Measurements from ENCODE around the gene KLHL3. TPM values are rescaled to one million over a fixed set of nuclear protein-coding genes. Genes with fewer than 3 reads are reported as not detected.
A peak's percentile ranks its signal among the peaks of the same experiment; 100 is the strongest.

The KLHL3 gene
- total RNA-seq, 1 donor from 2014 or later, result 8.9 TPM

DNA sequence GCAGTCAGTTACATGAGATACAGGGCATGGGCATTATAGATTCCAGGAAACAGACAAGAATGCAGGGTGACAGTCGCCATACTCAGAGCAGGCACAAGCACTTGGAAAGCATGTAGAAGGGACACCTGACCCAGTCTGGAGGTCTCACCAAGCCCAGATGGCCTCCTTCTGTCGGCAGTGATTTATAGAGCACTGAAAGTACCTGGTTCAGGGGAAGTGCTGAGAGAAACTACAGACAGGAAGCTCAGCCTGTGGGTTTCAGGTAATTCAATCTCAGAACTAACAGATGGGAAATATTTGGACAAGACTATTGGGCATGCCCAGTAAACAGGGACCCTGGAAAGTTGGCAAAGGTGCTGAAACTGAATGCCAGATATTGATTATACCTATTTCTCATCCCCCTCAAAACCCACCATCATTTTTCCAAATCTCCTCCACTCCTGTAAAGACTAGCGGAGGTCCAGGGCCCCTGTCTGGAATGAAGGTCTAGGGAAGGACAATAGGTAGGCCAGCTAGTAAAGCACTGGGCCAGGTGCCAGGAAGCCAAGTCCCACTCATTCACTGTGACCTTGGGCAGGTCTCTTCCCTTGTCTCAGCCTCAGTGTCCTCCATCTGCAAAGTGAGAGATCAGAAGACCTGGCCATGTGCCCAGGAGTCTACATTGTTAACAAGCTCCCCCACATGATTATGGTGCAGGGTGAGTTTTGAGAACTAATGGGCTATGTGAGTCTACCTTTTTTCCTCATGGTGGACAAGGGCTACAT is 26.9 kb downstream of the KLHL3 start:
- Histone ChIP-seq H3K79me2 (ENCODE audit: insufficient read depth, low read length) (no peaks in the 10 kb centered on the region), H4K20me1 (ENCODE audit: insufficient read depth, low read length) (no peaks in the 10 kb centered on the region), H3K9me3 (ENCODE audit: insufficient read depth, low read depth, low read length) (no peaks in the 10 kb centered on the region), H3K9ac (ENCODE audit: low read length) (no peak overlapping the region), H3K36me3 (ENCODE audit: insufficient read depth, low read length) (no peaks in the 10 kb centered on the region), H2AFZ (ENCODE audit: low read depth, low read length) (no peak overlapping the region), H3K4me2 (ENCODE audit: low read length) (no peak overlapping the region), H3K27me3 (ENCODE audit: insufficient read depth, low read length) (no peaks in the 10 kb centered on the region), H3K4me3 (ENCODE audit: insufficient read depth, low read depth, low read length) (no peak overlapping the region), H3K27ac (ENCODE audit: low read depth, low read length) (no peak overlapping the region), H3K4me1 (ENCODE audit: insufficient read depth, low read length) (no peaks in the 10 kb centered on the region)
- Mint-ChIP-seq H3K4me3 (ENCODE audit: unreplicated experiment) (no peak overlapping the region), H3K4me1 (ENCODE audit: low read depth, unreplicated experiment) (peaks cover 19% of the 10 kb centered on the region), H3K27me3 (ENCODE audit: low read depth, unreplicated experiment) (no peaks in the 10 kb centered on the region), H3K9me3 (ENCODE audit: unreplicated experiment) (peaks cover 5% of the 10 kb centered on the region), H3K36me3 (ENCODE audit: low read depth, unreplicated experiment) (peaks cover 28% of the 10 kb centered on the region), H3K27ac (ENCODE audit: unreplicated experiment) (no peak overlapping the region)
- FAIRE-seq (no peak), DNase-seq (ENCODE audit: low read depth) (no peak)
- no peak for TF ChIP-seq EZH2 (IDR thresholded peaks at IDR 0.05; ENCODE audit: insufficient read depth, low read length)
- TF ChIP-seq, protein P1, sequence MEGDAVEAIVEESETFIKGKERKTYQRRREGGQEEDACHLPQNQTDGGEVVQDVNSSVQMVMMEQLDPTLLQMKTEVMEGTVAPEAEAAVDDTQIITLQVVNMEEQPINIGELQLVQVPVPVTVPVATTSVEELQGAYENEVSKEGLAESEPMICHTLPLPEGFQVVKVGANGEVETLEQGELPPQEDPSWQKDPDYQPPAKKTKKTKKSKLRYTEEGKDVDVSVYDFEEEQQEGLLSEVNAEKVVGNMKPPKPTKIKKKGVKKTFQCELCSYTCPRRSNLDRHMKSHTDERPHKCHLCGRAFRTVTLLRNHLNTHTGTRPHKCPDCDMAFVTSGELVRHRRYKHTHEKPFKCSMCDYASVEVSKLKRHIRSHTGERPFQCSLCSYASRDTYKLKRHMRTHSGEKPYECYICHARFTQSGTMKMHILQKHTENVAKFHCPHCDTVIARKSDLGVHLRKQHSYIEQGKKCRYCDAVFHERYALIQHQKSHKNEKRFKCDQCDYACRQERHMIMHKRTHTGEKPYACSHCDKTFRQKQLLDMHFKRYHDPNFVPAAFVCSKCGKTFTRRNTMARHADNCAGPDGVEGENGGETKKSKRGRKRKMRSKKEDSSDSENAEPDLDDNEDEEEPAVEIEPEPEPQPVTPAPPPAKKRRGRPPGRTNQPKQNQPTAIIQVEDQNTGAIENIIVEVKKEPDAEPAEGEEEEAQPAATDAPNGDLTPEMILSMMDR (IDR thresholded peaks at IDR 0.05; ENCODE audit: insufficient read depth, low read depth, low read length), result no peak

DNA sequence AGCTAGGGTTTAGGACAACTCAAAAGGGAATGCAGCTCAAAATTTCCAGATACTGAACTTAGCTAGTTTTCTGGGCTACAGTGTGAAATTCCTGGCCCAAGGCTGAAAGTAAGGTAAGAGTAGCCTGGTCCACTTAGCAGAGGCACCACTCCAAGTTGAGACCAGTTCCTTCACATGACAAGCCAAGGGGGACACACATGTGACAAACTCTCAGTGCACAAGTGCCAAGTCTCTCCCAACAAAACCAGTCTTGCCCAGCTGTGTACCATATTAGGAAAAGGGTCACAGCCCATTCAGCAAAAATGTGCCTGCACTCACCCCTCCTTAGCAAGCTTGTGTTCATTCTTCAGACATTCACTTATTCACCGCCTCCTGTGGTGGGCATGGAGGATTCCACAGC is 27.8 kb downstream of the KLHL3 start:
- Histone ChIP-seq H3K36me3 (ENCODE audit: insufficient read depth, low read length) (no peaks in the 10 kb centered on the region), H3K4me3 (ENCODE audit: insufficient read depth, low read depth, low read length) (no peak overlapping the region), H3K9me3 (ENCODE audit: insufficient read depth, low read depth, low read length) (no peaks in the 10 kb centered on the region), H2AFZ (ENCODE audit: low read depth, low read length) (no peak overlapping the region), H3K79me2 (ENCODE audit: insufficient read depth, low read length) (no peaks in the 10 kb centered on the region), H3K4me1 (ENCODE audit: insufficient read depth, low read length) (no peaks in the 10 kb centered on the region), H3K9ac (ENCODE audit: low read length) (no peak overlapping the region), H4K20me1 (ENCODE audit: insufficient read depth, low read length) (no peaks in the 10 kb centered on the region), H3K27me3 (ENCODE audit: insufficient read depth, low read length) (no peaks in the 10 kb centered on the region), H3K4me2 (ENCODE audit: low read length) (no peak overlapping the region), H3K27ac (ENCODE audit: low read depth, low read length) (no peak overlapping the region)
- peaks cover 5% of the 10 kb centered on the region for H3K9me3 Mint-ChIP-seq (ENCODE audit: unreplicated experiment)
- H3K4me3 Mint-ChIP-seq (ENCODE audit: unreplicated experiment), result no peak overlapping the region
- H3K4me1 Mint-ChIP-seq (ENCODE audit: low read depth, unreplicated experiment), result peaks cover 19% of the 10 kb centered on the region
- FAIRE-seq (no peak), DNase-seq (ENCODE audit: low read depth) (no peak)
- H3K36me3 Mint-ChIP-seq (ENCODE audit: low read depth, unreplicated experiment), result peaks cover 28% of the 10 kb centered on the region
- H3K27me3 Mint-ChIP-seq (ENCODE audit: low read depth, unreplicated experiment), result no peaks in the 10 kb centered on the region
- TF ChIP-seq, protein P1 (IDR thresholded peaks at IDR 0.05; ENCODE audit: insufficient read depth, low read depth, low read length), result no peak
- TF ChIP-seq EZH2 (IDR thresholded peaks at IDR 0.05; ENCODE audit: insufficient read depth, low read length), result no peak
- no peak overlapping the region for H3K27ac Mint-ChIP-seq (ENCODE audit: unreplicated experiment)

DNA sequence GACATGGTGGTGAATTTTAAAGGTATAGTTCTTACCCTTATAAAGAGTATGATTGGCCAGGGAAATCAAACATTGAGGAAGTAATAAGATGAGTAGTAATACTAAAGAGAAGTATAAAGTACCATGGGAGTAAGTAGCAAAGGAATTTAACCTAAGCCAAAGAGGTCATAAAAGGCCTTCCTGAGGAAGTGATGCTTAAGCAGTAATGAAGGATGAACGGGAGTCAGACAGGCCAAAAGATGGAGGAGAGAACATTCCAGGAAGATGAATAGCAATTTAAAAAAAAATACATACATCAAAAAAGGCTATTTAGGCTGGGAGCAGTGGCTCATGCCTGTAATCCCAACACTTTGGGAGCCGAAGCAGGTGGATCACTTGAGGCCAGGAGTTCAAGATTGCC is 29.0 kb downstream of the KLHL3 start:
- Histone ChIP-seq H3K79me2 (ENCODE audit: insufficient read depth, low read length) (no peaks in the 10 kb centered on the region), H3K4me1 (ENCODE audit: insufficient read depth, low read length) (no peaks in the 10 kb centered on the region), H3K4me2 (ENCODE audit: low read length) (no peak overlapping the region), H3K27ac (ENCODE audit: low read depth, low read length) (no peak overlapping the region), H3K36me3 (ENCODE audit: insufficient read depth, low read length) (no peaks in the 10 kb centered on the region), H3K9ac (ENCODE audit: low read length) (no peak overlapping the region), H4K20me1 (ENCODE audit: insufficient read depth, low read length) (no peaks in the 10 kb centered on the region), H3K4me3 (ENCODE audit: insufficient read depth, low read depth, low read length) (no peak overlapping the region), H2AFZ (ENCODE audit: low read depth, low read length) (no peak overlapping the region), H3K9me3 (ENCODE audit: insufficient read depth, low read depth, low read length) (no peaks in the 10 kb centered on the region), H3K27me3 (ENCODE audit: insufficient read depth, low read length) (no peaks in the 10 kb centered on the region)
- Mint-ChIP-seq H3K9me3 (ENCODE audit: unreplicated experiment) (peaks cover 2% of the 10 kb centered on the region), H3K27ac (ENCODE audit: unreplicated experiment) (no peak overlapping the region), H3K36me3 (ENCODE audit: low read depth, unreplicated experiment) (peaks cover 32% of the 10 kb centered on the region), H3K4me3 (ENCODE audit: unreplicated experiment) (no peak overlapping the region), H3K4me1 (ENCODE audit: low read depth, unreplicated experiment) (peaks cover 19% of the 10 kb centered on the region), H3K27me3 (ENCODE audit: low read depth, unreplicated experiment) (no peaks in the 10 kb centered on the region)
- no peak for TF ChIP-seq EZH2 (IDR thresholded peaks at IDR 0.05; ENCODE audit: insufficient read depth, low read length)
- TF ChIP-seq, protein P1 (IDR thresholded peaks at IDR 0.05; ENCODE audit: insufficient read depth, low read depth, low read length), result no peak
- DNase-seq (ENCODE audit: low read depth) (peak; percentile 20), FAIRE-seq (no peak)

All from astrocyte (in vitro differentiated cells and primary cell).